GM21390 (cell line): ENCODE measurements around the gene TMTC1.
"Not testable (repeated sequence)": the region's sequence is repeated elsewhere in the genome, so short reads cannot be mapped to it uniquely, and the experiment has no call there.

Source experiments
- ATAC-seq: cut with Tn5 transposase; IDR thresholded peaks from one replicate; pipeline ENCODE4 v1.9.1; 2021; ENCODE audit not compliant: unreplicated experiment

Gene TMTC1

DNA sequence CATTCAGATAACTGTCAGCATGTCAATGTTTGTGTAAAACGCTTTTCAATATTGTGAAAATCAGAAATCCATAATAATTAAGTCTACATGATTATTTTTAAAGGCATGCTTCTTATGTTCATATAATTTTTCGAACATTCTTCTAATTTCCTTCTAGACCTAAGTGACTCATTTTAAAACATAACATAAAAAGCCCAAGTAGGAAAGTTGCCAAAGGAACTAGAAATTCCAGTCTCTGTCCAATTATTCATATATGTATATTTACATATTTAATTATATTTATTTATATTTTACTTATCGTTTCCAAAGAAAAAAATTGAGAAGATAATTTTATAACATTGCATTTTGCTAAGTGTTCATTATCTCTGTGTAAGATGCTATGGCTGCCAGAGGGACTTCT, 110.4 kb downstream of the TMTC1 start:
- no peak for ATAC-seq

DNA sequence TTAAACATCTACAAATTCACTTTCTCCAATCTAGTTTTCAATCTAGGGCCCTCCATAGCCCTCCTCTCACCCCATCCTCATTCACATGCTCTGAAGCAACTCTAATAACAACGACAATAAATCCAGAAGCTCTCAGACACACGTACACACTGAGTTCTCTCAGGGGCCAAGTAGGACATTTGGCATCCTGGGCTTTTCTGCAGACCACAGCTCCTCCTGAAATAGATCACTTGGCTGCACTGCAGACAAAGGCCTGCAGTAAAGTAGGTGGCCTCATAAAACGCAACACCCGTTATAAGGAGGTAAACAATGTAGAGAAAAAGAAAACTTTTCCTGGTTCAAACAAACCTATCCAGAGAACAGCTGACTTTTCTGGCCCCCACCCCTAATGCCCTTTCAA, 111.2 kb downstream of the TMTC1 start:
- no peak for ATAC-seq

- no peak for ATAC-seq
Measured at GRCh38 chr12:29671742-29672141, 112.0 kb downstream of the TMTC1 start.

DNA sequence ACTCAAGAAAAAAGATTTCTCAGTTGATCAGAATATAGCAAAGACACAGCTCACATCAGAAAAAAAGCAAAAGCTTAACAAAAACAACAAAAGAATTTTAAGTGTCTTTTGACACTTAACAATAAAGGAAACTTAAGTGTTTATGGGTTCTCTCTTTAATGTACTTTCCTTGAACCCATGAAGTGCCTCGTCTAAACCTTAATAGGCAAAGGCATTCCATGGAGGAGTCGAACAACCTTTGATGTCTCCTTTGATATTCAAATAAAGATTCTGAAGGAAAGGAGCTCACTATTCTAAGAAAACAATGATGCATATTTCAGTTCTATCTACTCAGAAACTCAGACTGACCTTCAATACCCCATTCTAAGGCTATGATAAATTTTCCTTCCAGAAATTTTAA, 116.7 kb downstream of the TMTC1 start:
- no peak for ATAC-seq

- no peak for ATAC-seq
Measured at GRCh38 chr12:29665107-29665506, 118.6 kb downstream of the TMTC1 start.

- ATAC-seq = no peak
Measured at GRCh38 chr12:29662734-29663323, 120.9 kb downstream of the TMTC1 start.

DNA sequence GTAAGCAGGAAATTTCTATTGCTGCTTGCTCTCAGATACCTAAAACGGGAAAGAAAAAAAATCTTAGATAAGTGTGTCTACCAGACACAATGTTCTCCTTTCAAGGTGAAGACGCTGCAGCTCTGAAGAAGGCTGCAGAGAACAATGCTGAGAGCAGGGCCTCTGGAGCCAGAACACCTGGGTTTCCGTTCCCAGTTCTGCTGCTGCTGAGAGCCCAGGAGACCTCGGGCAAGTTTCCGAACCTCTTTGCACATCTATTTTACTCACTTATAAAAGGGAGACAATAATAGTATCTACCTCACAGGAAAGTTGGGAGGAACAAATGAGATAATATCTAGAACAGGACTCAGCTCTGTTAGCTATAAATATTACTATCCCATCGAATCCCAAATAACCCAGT, 122.9 kb downstream of the TMTC1 start:
- ATAC-seq = no peak

- ATAC-seq = no peak
Measured at GRCh38 chr12:29656762-29657538, 126.8 kb downstream of the TMTC1 start.

GRCh38 chr12:29655861-29656260, 127.9 kb downstream of the TMTC1 start:
- ATAC-seq = no peak

DNA sequence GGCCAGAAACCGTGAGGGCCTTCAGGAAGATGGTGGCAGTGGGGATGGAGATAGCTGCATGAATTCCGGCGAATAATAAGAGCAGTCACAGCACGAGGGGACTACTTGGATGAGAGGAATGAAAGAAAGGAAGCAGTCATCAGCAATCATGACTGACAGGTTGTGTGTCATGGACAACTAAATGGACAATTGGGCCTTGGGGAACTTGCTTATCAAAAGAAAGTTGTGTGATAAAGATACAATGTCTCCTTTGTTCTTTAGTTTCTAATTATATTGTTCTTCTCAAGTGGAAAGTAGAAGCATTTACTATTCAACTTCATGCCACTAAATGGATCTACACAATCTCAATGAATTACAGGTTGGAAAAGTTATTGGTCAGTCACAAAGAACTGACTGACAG, 130.5 kb downstream of the TMTC1 start:
- no peak for ATAC-seq

- ATAC-seq = no peak
Measured at GRCh38 chr12:29650371-29650770, 133.4 kb downstream of the TMTC1 start.

GRCh38 chr12:29649722-29650121, 134.0 kb downstream of the TMTC1 start:
- ATAC-seq = no peak

- no peak for ATAC-seq
Measured at GRCh38 chr12:29644536-29645162, 139.1 kb downstream of the TMTC1 start.

DNA sequence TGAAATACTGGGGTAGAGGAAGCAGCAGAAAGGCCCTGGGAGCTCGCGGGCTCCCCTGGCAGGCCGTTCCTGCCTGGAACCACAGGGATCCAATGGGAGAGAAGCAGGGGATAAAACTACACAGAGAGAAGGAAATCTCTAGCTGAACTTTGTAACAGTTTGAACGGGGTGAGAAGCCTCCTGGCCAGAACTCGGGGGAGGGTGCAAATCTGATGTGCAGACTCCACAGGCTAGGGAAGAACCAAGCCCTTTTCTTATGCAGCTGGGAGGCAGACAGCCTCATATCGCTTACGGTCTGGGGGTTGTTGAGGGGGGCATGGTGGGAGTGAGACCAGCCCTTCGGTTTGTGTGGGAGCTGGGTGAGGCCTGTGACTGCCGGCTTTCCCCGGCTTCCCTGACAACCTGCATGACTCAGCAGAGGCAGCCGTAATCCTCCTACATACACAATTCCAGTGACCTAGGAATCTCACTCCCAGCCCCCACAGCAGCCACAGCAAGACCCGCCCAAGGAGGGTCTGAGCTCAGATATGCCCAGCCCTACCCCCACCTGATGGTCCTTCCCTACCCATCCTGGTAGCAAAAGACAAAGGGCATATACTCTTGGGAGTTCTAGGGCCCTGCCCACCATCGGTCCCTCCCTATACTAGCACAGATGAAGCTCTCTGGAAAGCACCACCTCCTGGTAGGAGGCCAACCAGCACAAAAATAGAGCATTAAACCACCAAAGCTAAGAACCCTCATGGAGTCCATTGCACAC, 143.0 kb downstream of the TMTC1 start:
- ATAC-seq = no peak

- ATAC-seq = no peak
Measured at GRCh38 chr12:29639893-29640495, 143.7 kb downstream of the TMTC1 start.

- ATAC-seq = no peak
Measured at GRCh38 chr12:29638528-29638927, 145.2 kb downstream of the TMTC1 start.

GRCh38 chr12:29634057-29634456, 149.7 kb downstream of the TMTC1 start:
- no peak for ATAC-seq

GRCh38 chr12:29630164-29630563, 153.6 kb downstream of the TMTC1 start:
- ATAC-seq = not testable (repeated sequence)

DNA sequence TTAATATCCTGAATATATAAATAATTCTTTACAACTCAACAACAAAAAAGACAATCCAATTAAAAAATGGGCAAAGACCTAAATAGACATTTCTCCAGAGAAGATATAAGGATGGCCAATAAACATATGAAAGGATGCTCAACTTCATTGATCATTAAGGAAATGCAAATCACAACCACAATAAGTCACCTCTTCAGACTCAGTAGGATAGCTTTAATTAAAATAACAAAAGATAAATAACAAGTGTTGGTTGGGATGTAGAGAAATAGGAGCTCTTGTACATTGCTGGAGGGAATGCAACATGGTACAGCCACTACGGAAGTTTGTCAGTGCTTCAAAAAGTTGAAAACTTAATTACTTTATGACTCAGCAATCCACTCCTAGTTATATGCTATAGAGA, 156.5 kb downstream of the TMTC1 start:
- ATAC-seq = no peak

DNA sequence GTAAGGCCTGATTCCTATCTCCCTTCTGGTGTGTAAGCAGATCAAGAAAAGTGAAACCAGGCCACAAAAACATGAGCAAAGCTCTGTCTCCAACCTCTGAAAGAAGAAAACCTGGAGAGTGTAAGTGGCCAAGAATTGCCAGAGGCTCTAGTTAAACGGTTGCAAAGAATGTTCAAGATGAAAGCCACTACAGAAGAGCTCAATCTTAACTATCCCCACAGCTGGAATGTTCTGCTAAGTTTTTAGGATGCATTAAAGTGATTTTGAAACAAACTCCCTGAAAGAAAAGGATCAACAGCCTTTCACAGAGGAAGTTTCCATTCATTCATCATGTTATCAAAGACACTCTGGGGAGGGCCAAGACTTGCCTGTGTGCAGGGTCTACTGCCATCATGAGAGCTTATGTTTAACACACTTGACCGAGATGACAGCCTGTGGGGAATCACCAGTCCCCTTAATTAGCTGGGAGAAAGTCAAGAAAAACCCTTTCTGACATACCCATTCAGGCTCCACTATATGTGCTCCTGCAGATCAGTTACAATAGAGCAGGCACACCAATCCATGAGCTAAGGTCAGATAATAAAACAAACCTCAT, 158.3 kb downstream of the TMTC1 start:
- no peak for ATAC-seq

DNA sequence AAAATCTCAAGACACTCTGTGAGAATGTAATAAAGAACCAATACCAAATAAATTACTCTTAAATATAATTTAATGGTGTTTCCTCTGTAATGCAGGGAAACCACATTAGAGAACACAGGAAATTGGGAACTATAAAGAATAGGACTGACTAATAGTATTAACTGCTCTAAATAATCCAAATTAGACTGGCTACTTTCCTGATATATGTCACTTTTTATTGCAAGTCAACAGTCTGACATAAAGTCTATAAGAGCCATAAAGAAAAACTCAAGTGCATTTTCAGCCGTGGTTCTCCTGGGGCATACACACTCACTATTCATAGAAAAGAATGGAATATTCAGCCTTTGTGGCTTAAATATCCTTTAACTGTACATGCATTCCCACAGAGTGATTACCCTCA, 161.5 kb downstream of the TMTC1 start:
- no peak for ATAC-seq
